Measurements from ENCODE around the gene ADM5. TPM values are rescaled to one million over a fixed set of nuclear protein-coding genes. Genes with fewer than 3 reads are reported as not detected.

Gene ADM5
- total and polyA plus RNA-seq, 2 experiments from 2014 or later = 2.2 to 5.1 TPM

DNA sequence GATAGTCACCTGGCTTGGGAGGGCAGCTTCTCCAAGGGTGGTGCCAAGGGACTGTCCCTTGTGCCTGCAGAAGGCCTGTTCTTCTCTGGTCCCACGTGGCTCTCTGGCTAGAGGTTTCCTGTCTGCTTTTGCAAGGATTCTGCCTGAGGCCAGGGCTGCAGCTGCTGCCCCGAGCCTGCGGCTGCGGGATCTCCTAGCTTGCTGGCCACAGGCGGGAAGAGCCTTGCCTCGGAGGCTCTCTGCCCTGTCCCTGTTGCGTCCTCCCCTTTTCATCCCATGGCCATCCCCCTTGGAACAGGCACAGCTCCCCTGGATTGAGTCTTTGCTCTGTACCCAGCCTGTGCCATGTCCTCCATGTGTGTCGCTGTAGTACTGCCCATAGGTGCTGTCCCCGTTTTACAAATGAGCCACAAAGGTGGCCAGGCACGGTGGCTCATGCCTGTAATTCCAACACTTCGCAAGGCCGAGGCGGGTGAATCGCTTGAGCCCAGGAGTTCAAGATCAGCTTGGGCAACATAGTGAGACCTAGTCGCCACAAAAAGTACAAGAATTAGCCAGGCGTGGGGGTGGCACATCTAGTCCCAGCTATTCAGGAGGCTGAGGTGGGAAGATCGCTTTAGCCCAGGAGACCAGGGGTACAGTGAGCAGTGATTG is 32.8 kb upstream of the ADM5 start:
- TF ChIP-seq CTCF (IDR thresholded peaks at IDR 0.05; ENCODE audit: low read depth, low read length) = no peak
- DNase-seq (ENCODE audit: low read depth in 1 of 2, low spot score in 1 of 2) = no peak
- peaks cover 47% of the 10 kb centered on the region for H3K36me3 ChIP-seq

DNA sequence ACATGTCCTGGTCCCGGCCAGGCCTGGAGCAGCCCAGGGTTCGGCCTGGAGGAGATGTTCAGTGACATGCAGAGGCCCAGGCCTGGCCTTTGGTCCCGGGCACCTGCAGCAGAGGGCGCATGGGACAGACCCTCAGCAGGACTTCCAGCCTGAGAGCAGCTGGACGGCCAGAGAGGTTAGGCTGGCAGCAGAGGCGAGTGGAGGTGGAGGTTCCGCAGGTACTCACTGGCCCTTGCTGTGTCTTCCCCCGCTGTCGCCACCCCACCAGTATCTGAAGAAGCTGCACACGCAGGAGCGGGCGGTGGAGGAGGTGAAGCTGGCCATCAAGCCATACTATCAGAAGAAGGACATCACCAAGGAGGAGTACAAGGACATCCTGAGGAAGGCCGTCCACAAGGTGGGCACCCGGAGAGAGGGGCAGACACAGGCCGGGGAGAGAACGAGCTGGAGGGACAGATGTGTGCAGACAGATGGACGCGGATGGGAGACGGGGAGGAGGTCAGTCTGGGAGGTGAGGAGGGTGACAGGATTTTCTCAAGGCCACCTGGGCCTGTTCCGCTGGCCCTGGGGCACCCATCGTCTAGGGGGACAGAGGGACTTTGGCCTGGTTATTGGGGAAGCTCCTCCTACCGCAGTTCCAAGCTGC is 31.8 kb upstream of the ADM5 start:
- no peaks in the 10 kb centered on the region for H3K27me3 ChIP-seq
- peaks cover 47% of the 10 kb centered on the region for H3K36me3 ChIP-seq
- H3K9me3 ChIP-seq (ENCODE audit: low read depth) = no peaks in the 10 kb centered on the region
- no peak for DNase-seq (ENCODE audit: low read depth in 1 of 2, low spot score in 1 of 2)
- no peak overlapping the region for H3K4me3 ChIP-seq
- no peak for TF ChIP-seq CTCF (IDR thresholded peaks at IDR 0.05; ENCODE audit: low read depth, low read length)
- H3K27ac ChIP-seq = no peak overlapping the region
- H3K4me1 ChIP-seq (ENCODE audit: low read depth) = no peaks in the 10 kb centered on the region

More for the DNA sequence above, 32.8 kb upstream of the ADM5 start:
- H3K9me3 ChIP-seq (ENCODE audit: low read depth) = no peaks in the 10 kb centered on the region
- H3K27ac ChIP-seq = no peak overlapping the region
- no peak overlapping the region for H3K4me3 ChIP-seq
- H3K27me3 ChIP-seq = no peaks in the 10 kb centered on the region
- H3K4me1 ChIP-seq (ENCODE audit: low read depth) = no peaks in the 10 kb centered on the region

- no peak overlapping the region for H3K27ac ChIP-seq
- no peaks in the 10 kb centered on the region for H3K27me3 ChIP-seq
- no peaks in the 10 kb centered on the region for H3K4me1 ChIP-seq (ENCODE audit: low read depth)
- TF ChIP-seq CTCF (IDR thresholded peaks at IDR 0.05; ENCODE audit: low read depth, low read length) = no peak
- peaks cover 42% of the 10 kb centered on the region for H3K36me3 ChIP-seq
- no peak overlapping the region for H3K4me3 ChIP-seq
- no peaks in the 10 kb centered on the region for H3K9me3 ChIP-seq (ENCODE audit: low read depth)
- DNase-seq (ENCODE audit: low read depth in 1 of 2, low spot score in 1 of 2) = no peak
Measured at GRCh38 chr19:49658139-49658517, 31.3 kb upstream of the ADM5 start.

DNA sequence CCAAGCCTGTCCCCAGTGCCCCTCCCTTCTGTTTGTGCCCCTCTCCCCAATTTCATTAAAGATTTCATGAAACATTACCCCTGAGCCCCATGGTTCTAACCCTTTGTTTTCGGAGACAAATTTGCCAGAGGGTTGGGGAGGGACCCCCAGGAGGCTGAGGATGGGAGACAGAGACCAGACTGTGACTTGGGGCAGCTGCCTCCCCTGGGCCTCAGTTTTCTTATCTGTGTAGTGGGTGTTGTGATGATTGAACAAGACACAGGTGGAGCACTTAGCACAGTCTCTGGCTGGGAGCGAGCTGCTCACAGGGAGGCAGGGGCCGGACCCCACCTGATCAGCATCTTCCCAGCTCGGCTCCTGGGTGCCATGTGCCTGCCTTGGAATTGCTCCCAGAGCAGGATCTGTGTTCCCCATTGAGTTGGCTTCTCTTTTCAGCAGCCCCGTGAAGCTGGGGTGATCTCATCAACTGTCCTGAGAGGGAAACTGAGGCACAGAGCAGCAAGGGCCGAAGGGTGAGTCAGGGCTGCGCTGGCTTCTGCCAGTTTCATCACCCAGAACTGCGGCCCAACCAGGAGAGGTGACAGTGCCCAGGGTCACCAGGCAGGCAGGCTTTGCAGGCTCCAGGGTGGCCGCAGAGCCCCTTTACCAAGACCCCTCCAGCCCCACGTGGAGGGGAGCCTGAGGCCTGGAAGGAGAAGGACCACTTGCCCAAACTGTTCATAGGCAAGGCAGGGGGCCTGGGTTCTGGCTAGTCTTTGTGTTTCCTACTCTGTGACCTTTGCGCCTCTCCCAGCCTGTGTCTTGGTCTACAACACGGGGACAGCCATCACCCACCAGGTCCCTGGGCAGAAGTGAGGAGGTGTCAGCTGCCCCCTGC is 30.6 kb upstream of the ADM5 start:
- H3K4me1 ChIP-seq (ENCODE audit: low read depth) = no peaks in the 10 kb centered on the region
- DNase-seq (ENCODE audit: low read depth in 1 of 2, low spot score in 1 of 2) = no peak
- peaks cover 40% of the 10 kb centered on the region for H3K36me3 ChIP-seq
- no peaks in the 10 kb centered on the region for H3K27me3 ChIP-seq
- TF ChIP-seq CTCF (IDR thresholded peaks at IDR 0.05; ENCODE audit: low read depth, low read length) = no peak
- H3K4me3 ChIP-seq = no peak overlapping the region
- no peaks in the 10 kb centered on the region for H3K9me3 ChIP-seq (ENCODE audit: low read depth)
- H3K27ac ChIP-seq = no peak overlapping the region

- no peak for TF ChIP-seq CTCF (IDR thresholded peaks at IDR 0.05; ENCODE audit: low read depth, low read length)
- Histone ChIP-seq H3K4me3 (no peak overlapping the region), H3K36me3 (peaks cover 30% of the 10 kb centered on the region), H3K9me3 (ENCODE audit: low read depth) (no peaks in the 10 kb centered on the region), H3K27ac (no peak overlapping the region), H3K27me3 (no peaks in the 10 kb centered on the region), H3K4me1 (ENCODE audit: low read depth) (no peaks in the 10 kb centered on the region)
- no peak for DNase-seq (ENCODE audit: low read depth in 1 of 2, low spot score in 1 of 2)
Measured at GRCh38 chr19:49660338-49660961, 28.9 kb upstream of the ADM5 start.
